Stomach (tissue), 9 donors: ENCODE measurements around the gene TAF11. TPM values are rescaled to one million over a fixed set of nuclear protein-coding genes. Genes with fewer than 3 reads are reported as not detected.
"Not testable (repeated sequence)": the region's sequence is repeated elsewhere in the genome, so short reads cannot be mapped to it uniquely, and the experiment has no call there.

Source experiments
- DNase-seq, 2 donors: peaks; one replicate each; pipeline versions ENCODE4 v3.0.0 to v3.0.0-alpha.2; 2013 to 2019
- H3K27ac ChIP-seq, 5 donors: fragments of 200-600 bp in 4 of 5; sonication (generic) in 4 of 5; one replicate each; pipeline ENCODE4 v1.5.1; 2013 to 2019; ENCODE audit warnings: mild to moderate bottlenecking in 1 of 5, moderate library complexity in 1 of 5
- H3K27me3 ChIP-seq, 3 donors: fragments of 200-600 bp; sonication (generic); one replicate each; pipeline ENCODE4 v1.5.1; 2017 to 2019; ENCODE audit warnings: mixed run types in 1 of 3
- H3K36me3 ChIP-seq, 4 donors: fragments of 200-600 bp; sonication (generic); 1 replicate in 3 of 4; 2 replicates in 1 of 4; pipeline ENCODE4 v1.5.1; 2016 to 2019
- H3K4me1 ChIP-seq, 4 donors: fragments of 200-600 bp; sonication (generic); one replicate each; pipeline ENCODE4 v1.5.1; 2016 to 2019
- H3K4me3 ChIP-seq, 4 donors: fragments of 200-600 bp; sonication (generic) in 3 of 4; one replicate each; pipeline ENCODE4 v1.5.1; 2016 to 2019; ENCODE audit warnings: mild to moderate bottlenecking in 1 of 4
- H3K9me3 ChIP-seq, 4 donors: fragments of 200-600 bp; sonication (generic); one replicate each; pipeline ENCODE4 v1.5.1; 2016 to 2019
- EP300 ChIP-seq: sonication (generic); formaldehyde crosslinking; IDR thresholded peaks from one replicate; pipeline ENCODE4 v1.6.1; 2017; ENCODE audit warnings: antibody characterized with exemption
- POLR2A ChIP-seq, 4 donors: fragments of 450-650 bp; IDR thresholded peaks; one replicate each; pipeline ENCODE4 v1.6.1; 2016; ENCODE audit warnings: antibody characterized with exemption in 4 of 4, control low read depth in 2 of 4, mild to moderate bottlenecking in 1 of 4, moderate library complexity in 1 of 4
- POLR2AphosphoS5 ChIP-seq, 3 donors: sonication (generic); formaldehyde crosslinking; IDR thresholded peaks; one replicate each; pipeline ENCODE4 v1.6.1; 2016; ENCODE audit warnings: antibody characterized with exemption in 3 of 3
- WGBS, 5 donors: extraction: QIAGEN DNeasy Blood & Tissue Kit in 3 of 5; methylation state at CpG; one replicate each; pipeline versions ENCODE4 v1.1.5 to v1.1.7; 2013 to 2018; 5-methylcytosine and 5-hydroxymethylcytosine counted together
- intact Hi-C: fragments of 100-400 bp; cut with DNase I; formaldehyde crosslinking; loops from one replicate; pipeline ENCODE4 v1.15.1; 2023; ENCODE audit warnings: low total_unique reads
- polyA plus RNA-seq, 3 donors: library from polyadenylated mRNA; stranded (reverse); fragments of 200-250 nt; gene quantifications; one replicate each; pipeline ENCODE4 v1.2.3, GENCODE V29; 2013
- total RNA-seq, 5 donors: library from RNA; depleted of rRNA; stranded (reverse); fragments of >200 nt; gene quantifications; one replicate each; pipeline versions ENCODE4 v1.1.0 to v1.2.3, GENCODE V29; 2014 to 2016
- TF ChIP-seq, protein P1 (sequence below), 7 experiments: fragments of 450-650 bp in 4 of 7; fragments of 200-600 bp in 3 of 7; sonication (generic) in 3 of 7; IDR thresholded peaks; one replicate each; pipeline ENCODE4 v1.5.1; 2016 to 2019; ENCODE audit warnings: antibody characterized with exemption in 7 of 7, control low read depth in 2 of 7, mild to moderate bottlenecking in 1 of 7
- donor health status: healthy with polysubstance abuse.
- donor health status: Bipolar disorder and iron deficiency.
- donor health status: healthy.

Gene TAF11
- total and polyA plus RNA-seq, 8 donors, result 4.9 to 40.8 (median 20.3) TPM

- 64 to 80% (median 76%) methylated on average over 5 of the region's 5 CpGs for WGBS, 5 donors
- H3K36me3 ChIP-seq, result no peaks in the 10 kb centered on the region
- H3K27ac ChIP-seq, result no peak overlapping the region
Observed at GRCh38 chr6:34901930-34902329, 14.1 kb upstream of the TAF11 start.

DNA sequence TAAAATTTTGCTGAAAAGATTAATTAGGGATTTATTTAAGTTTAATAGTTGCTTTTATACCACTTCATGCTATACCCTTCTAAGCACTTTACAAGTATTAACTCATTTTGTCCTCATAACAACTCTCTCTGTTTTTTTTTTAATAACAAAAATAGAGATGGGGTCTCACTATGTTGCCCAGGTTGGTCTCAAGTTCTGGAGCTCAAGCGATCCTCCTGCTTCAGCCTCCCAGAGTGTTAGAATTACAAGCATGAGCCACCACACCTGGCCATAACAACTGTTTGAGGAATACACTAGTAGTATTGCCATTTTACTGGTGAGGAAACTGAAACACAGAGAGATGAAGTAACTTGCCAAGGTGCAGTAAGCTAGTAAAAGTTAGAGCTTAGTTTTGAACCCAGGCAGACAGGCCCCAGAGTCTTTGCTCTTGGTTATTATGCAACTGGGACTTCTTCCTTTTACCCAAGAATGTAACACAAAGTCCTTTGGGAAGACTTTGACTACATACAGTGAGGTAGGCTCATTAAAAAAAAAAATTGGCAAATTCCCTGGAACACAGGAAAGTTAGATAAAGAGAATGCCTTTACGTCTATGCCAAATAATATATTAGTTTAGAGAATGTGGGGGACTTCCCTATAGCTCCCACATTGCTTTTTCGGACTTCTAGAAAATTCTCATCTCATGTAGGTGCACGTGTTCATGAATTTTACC is 12.6 kb upstream of the TAF11 start:
- no peaks in the 10 kb centered on the region for H3K9me3 ChIP-seq
- H3K27ac ChIP-seq, result no peak overlapping the region
- H3K36me3 ChIP-seq, result no peaks in the 10 kb centered on the region
- WGBS, 5 donors, result 51 to 70% (median 54%) methylated on average over 4 of the region's 4 CpGs
- intact Hi-C loops, result no loop called here
- no peak overlapping the region for H3K4me3 ChIP-seq
- peaks cover 0 to 44% (median 22%) of the 10 kb centered on the region in 4 donors for H3K4me1 ChIP-seq
- DNase-seq, result no peak
- TF ChIP-seq EP300 (no peak), POLR2A (IDR thresholded peaks at IDR 0.05) (no peak), POLR2AphosphoS5 (IDR thresholded peaks at IDR 0.05) (no peak)
- TF ChIP-seq, protein P1, sequence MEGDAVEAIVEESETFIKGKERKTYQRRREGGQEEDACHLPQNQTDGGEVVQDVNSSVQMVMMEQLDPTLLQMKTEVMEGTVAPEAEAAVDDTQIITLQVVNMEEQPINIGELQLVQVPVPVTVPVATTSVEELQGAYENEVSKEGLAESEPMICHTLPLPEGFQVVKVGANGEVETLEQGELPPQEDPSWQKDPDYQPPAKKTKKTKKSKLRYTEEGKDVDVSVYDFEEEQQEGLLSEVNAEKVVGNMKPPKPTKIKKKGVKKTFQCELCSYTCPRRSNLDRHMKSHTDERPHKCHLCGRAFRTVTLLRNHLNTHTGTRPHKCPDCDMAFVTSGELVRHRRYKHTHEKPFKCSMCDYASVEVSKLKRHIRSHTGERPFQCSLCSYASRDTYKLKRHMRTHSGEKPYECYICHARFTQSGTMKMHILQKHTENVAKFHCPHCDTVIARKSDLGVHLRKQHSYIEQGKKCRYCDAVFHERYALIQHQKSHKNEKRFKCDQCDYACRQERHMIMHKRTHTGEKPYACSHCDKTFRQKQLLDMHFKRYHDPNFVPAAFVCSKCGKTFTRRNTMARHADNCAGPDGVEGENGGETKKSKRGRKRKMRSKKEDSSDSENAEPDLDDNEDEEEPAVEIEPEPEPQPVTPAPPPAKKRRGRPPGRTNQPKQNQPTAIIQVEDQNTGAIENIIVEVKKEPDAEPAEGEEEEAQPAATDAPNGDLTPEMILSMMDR (IDR thresholded peaks at IDR 0.05), result no peak
- no peaks in the 10 kb centered on the region for H3K27me3 ChIP-seq

More at GRCh38 chr6:34901930-34902329, 14.1 kb upstream of the TAF11 start:
- no peak for TF ChIP-seq POLR2A (IDR thresholded peaks at IDR 0.05)
- TF ChIP-seq POLR2AphosphoS5 (IDR thresholded peaks at IDR 0.05), result no peak
- TF ChIP-seq, protein P1 (IDR thresholded peaks at IDR 0.05), result no peak
- TF ChIP-seq EP300, result no peak
- H3K27me3 ChIP-seq, result no peaks in the 10 kb centered on the region
- H3K9me3 ChIP-seq, result no peaks in the 10 kb centered on the region
- intact Hi-C loops, result no loop called here
- no peak for DNase-seq
- H3K4me3 ChIP-seq, result no peak overlapping the region
- H3K4me1 ChIP-seq, result peaks cover 0 to 51% (median 27%) of the 10 kb centered on the region in 4 donors

DNA sequence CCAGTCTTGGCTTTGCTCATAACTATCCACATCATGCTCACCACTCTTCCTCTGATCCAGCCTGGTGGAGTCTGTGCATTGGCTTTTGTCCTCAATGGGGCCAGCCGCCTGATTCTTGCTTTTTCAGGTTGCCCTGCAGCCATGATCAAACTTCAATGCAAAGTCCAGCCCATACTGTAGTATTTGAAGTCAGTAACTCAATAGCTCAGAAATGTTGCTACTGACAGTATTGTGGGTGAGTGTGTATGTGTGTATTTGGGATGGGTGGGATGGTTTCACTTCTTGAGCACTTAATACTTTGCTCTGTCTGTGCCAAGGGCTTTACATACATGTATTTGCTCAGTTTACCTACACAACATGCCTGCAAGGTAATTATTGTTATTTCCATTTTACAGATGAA is 11.9 kb upstream of the TAF11 start:
- H3K27ac ChIP-seq, H3K4me3 ChIP-seq, DNase-seq, intact Hi-C loops, H3K36me3 ChIP-seq, H3K27me3 ChIP-seq, H3K9me3 ChIP-seq: not testable (repeated sequence)
- 86 to 100% (median 94%) methylated on average over 1 of the region's 1 CpG for WGBS, 5 donors
- H3K4me1 ChIP-seq, result peaks cover 0 to 44% (median 22%) of the 10 kb centered on the region in 4 donors

DNA sequence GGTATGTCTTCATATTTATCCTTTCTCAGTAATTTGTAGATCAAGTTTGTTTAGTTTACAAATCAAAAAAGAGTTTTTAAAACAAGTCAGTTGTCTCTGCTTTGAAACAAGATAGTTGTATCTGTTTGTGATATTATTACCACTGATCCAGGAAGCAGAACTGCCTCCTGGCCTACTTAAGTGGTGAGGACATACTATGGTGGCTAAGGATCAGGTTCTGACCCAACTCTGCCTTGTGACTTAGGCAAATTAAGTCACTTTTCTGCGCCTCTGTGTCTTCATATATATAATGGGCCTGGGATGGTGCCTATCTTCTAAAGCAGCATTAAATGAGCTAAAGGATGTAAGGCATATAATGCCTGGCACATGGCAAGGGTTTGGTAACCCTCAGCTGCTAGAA is 9.9 kb upstream of the TAF11 start:
- Histone ChIP-seq H3K4me1 (peaks cover 0 to 55% (median 26%) of the 10 kb centered on the region in 4 donors), H3K9me3 (no peaks in the 10 kb centered on the region), H3K36me3 (no peaks in the 10 kb centered on the region), H3K27ac (no peak overlapping the region), H3K4me3 (no peak overlapping the region), H3K27me3 (no peaks in the 10 kb centered on the region)
- TF ChIP-seq POLR2AphosphoS5 (IDR thresholded peaks at IDR 0.05) (no peak), POLR2A (IDR thresholded peaks at IDR 0.05) (no peak), EP300 (no peak)
- TF ChIP-seq, protein P1 (IDR thresholded peaks at IDR 0.05), result no peak
- 50 to 100% (median 100%) methylated on average over 1 of the region's 1 CpG for WGBS, 5 donors
- no peak for DNase-seq
- intact Hi-C loops, result no loop called here

DNA sequence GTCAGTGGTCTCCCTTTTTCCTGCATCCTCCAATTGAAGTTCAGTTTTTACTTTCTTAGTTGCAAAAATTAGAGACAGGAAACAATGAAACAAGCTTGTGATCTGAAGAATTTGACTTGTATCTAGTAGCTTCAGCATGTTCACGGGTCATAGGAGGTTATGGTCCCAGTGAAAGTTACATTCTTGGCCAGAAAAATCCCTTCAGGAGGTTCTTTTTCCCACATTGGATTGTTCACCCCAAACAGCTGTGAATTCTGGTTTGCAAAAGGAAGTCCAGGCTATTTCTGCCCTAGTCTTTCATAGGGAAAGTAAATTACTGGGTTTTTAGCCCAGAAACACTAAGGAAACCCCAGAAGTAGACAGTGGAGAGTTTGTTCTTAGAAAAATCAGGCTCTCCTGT is 9.3 kb upstream of the TAF11 start:
- 75 to 94% (median 81%) methylated on average over 1 of the region's 1 CpG for WGBS, 5 donors

More for the DNA sequence above, 9.3 kb upstream of the TAF11 start:
- Histone ChIP-seq H3K36me3 (no peaks in the 10 kb centered on the region), H3K9me3 (no peaks in the 10 kb centered on the region), H3K27me3 (no peaks in the 10 kb centered on the region), H3K4me3 (no peak overlapping the region), H3K27ac (no peak overlapping the region), H3K4me1 (peaks cover under 1 to 57% (median 28%) of the 10 kb centered on the region in 4 donors)
- DNase-seq, result no peak
- intact Hi-C loops, result no loop called here
- TF ChIP-seq, protein P1 (IDR thresholded peaks at IDR 0.05), result no peak
- TF ChIP-seq POLR2A (IDR thresholded peaks at IDR 0.05), result no peak
- no peak for TF ChIP-seq POLR2AphosphoS5 (IDR thresholded peaks at IDR 0.05)
- TF ChIP-seq EP300, result no peak
